GM10266 (cell line): ENCODE results near the gene SMPX.
A peak's percentile ranks its signal among the peaks of the same experiment; 100 is the strongest.

ENCODE experiments used
- DNase-seq: peaks from one replicate; pipeline ENCODE4 v3.0.0; 2012; ENCODE audit errors: extremely low spot score
- CTCF ChIP-seq: IDR thresholded peaks from 2 replicates; pipeline ENCODE4 v1.5.1; 2012; ENCODE audit warnings: mild to moderate bottlenecking, low read depth; ENCODE audit not compliant: control insufficient read depth, insufficient read depth; ENCODE audit errors: missing control alignments

The SMPX gene

GRCh38 chrX:21660156-21660555, 97.8 kb downstream of the SMPX start:
- no peak for TF ChIP-seq CTCF
- DNase-seq = no peak

- DNase-seq = no peak
- TF ChIP-seq CTCF = no peak
Measured at GRCh38 chrX:21659320-21659719, 98.6 kb downstream of the SMPX start.

GRCh38 chrX:21658746-21659145, 99.2 kb downstream of the SMPX start:
- no peak for TF ChIP-seq CTCF
- no peak for DNase-seq

GRCh38 chrX:21658152-21658737, 99.7 kb downstream of the SMPX start, which contains the start of gene KLHL34:
Gene KLHL34, minus strand, starts transcription at chrX:21658330. Its CDS starts 542 bp downstream, at chrX:21657788.
- TF ChIP-seq CTCF = no peak
- peak; percentile 14 for DNase-seq

- TF ChIP-seq CTCF = no peak
- DNase-seq = peak; percentile 5
Measured at GRCh38 chrX:21657318-21658151, 100.4 kb downstream of the SMPX start.

- no peak for DNase-seq
- no peak for TF ChIP-seq CTCF
Measured at GRCh38 chrX:21656587-21657317, 101.2 kb downstream of the SMPX start.
